Stromal cell of bone marrow (primary cell): ENCODE data around the gene CDC37.

Experiments used
- DNase-seq: peaks from one replicate; pipeline ENCODE4 v3.0.0-alpha.2; 2012; ENCODE audit warnings: low read depth

The CDC37 gene

DNA sequence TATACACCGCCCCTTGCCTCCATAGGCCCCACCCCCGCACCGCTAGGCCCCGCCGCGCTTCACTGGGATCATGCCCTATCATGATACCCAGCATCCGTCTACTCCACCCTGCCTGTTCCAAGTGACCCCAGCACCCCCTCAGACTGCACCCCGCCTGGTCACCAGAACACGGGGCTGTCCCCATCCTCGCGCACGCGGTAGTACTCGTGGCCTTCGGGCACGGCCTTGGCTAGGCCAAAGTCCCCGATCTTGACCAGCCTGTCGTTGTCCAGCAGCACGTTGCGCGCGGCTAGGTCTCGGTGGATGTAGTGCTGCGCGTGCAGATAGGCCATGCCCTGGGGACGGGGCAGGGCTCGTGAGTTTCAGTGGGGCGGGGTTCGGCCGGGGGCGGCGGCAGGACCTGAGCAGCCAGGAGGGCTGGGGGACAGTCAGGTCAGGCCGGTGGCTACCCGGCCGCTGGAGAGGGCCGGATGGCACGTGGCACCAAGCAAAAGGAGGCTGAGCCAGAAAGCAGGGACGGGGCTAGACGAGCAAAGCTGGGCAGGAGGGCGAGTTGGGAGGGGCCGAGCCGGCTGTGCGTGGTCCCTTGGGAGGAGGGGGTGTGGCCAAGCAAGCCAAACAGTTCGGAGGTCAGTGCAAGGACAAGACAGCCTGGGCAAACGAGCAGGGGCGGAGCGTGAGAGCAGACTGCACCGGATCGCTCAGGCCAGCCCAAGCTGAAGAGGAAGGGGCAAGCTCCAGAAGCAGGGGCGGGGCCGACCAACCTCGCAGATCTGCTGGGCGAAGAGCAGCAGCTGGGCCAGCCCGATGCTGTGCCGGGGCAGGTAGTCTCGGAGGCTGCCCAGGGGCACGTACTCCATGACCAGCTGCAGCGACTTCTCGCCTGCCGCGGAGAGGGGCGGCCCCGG lies 50.3 kb downstream of the CDC37 start:
- no peak for DNase-seq

- no peak for DNase-seq
These were observed 56.8 kb downstream of the CDC37 start for GRCh38 chr19:10346509-10346908.

- no peak for DNase-seq
These were observed 58.6 kb downstream of the CDC37 start for GRCh38 chr19:10344780-10345179.

- no peak for DNase-seq
These were observed 59.8 kb downstream of the CDC37 start for GRCh38 chr19:10343495-10343894.
